GM20431 (cell line): ENCODE data around the gene SPAG7.
"Not testable (repeated sequence)": the region's sequence is repeated elsewhere in the genome, so short reads cannot be mapped to it uniquely, and the experiment has no call there.

Source experiments
- in situ Hi-C: fragments of 300-500 bp; cut with MseI, MboI; formaldehyde crosslinking; loops from one replicate; pipeline ENCODE4 v1.15.0; 2020; ENCODE audit warnings: low sequenced_read_pairs; ENCODE audit not compliant: unreplicated experiment

SPAG7 gene

GRCh38 chr17:4939796-4940554 lies 27.6 kb downstream of the SPAG7 start, which contains the start of the genes RNF167 and SLC25A11:
Gene RNF167, plus strand, starts transcription at chr17:4940268. Its CDS starts 642 bp downstream, at chr17:4940910.
Gene SLC25A11, minus strand, starts transcription at chr17:4940046. Its CDS starts 136 bp downstream, at chr17:4939910.
- in situ Hi-C loops = no loop called here

- in situ Hi-C loops = no loop called here
Measured at GRCh38 chr17:4939546-4939795, 28.1 kb downstream of the SPAG7 start.

- in situ Hi-C loops = no loop called here
Measured at GRCh38 chr17:4938688-4939545, 28.7 kb downstream of the SPAG7 start.

GRCh38 chr17:4938069-4938491 lies 29.5 kb downstream of the SPAG7 start:
- in situ Hi-C loops = no loop called here

GRCh38 chr17:4937553-4937952 lies 30.1 kb downstream of the SPAG7 start:
- in situ Hi-C loops = no loop called here

GRCh38 chr17:4936436-4936835 lies 31.2 kb downstream of the SPAG7 start:
- in situ Hi-C loops = no loop called here

GRCh38 chr17:4935650-4936049 lies 32.0 kb downstream of the SPAG7 start:
- in situ Hi-C loops = no loop called here

GRCh38 chr17:4934173-4934979 lies 33.2 kb downstream of the SPAG7 start:
- in situ Hi-C loops = no loop called here

GRCh38 chr17:4933646-4934045 lies 34.0 kb downstream of the SPAG7 start:
- in situ Hi-C loops = no loop called here

GRCh38 chr17:4932756-4933155 lies 34.9 kb downstream of the SPAG7 start:
- in situ Hi-C loops = no loop called here

GRCh38 chr17:4931963-4932362 lies 35.7 kb downstream of the SPAG7 start, which contains the start of gene GP1BA:
Gene GP1BA, plus strand, starts transcription at chr17:4932277. Its CDS starts 328 bp downstream, at chr17:4932605.
- in situ Hi-C loops = no loop called here

- in situ Hi-C loops = no loop called here
Measured at GRCh38 chr17:4928881-4929280, 38.7 kb downstream of the SPAG7 start.

- in situ Hi-C loops = not testable (repeated sequence)
Measured at GRCh38 chr17:4926577-4927335, 40.9 kb downstream of the SPAG7 start.

GRCh38 chr17:4921320-4921719 lies 46.3 kb downstream of the SPAG7 start:
- in situ Hi-C loops = no loop called here

- in situ Hi-C loops = no loop called here
Measured at GRCh38 chr17:4920351-4921048, 47.1 kb downstream of the SPAG7 start.

- in situ Hi-C loops = no loop called here
Measured at GRCh38 chr17:4919511-4920047, 48.0 kb downstream of the SPAG7 start.

GRCh38 chr17:4914551-4914950 lies 53.1 kb downstream of the SPAG7 start:
- in situ Hi-C loops = not testable (repeated sequence)

- in situ Hi-C loops = no loop called here
Measured at GRCh38 chr17:4913994-4914393, 53.6 kb downstream of the SPAG7 start.
